Measurements from ENCODE around the gene CMTM5. TPM values are rescaled to one million over a fixed set of nuclear protein-coding genes. Genes with fewer than 3 reads are reported as not detected.

Gene CMTM5
- total RNA-seq, 1 donor from 2014 or later: not detected

DNA sequence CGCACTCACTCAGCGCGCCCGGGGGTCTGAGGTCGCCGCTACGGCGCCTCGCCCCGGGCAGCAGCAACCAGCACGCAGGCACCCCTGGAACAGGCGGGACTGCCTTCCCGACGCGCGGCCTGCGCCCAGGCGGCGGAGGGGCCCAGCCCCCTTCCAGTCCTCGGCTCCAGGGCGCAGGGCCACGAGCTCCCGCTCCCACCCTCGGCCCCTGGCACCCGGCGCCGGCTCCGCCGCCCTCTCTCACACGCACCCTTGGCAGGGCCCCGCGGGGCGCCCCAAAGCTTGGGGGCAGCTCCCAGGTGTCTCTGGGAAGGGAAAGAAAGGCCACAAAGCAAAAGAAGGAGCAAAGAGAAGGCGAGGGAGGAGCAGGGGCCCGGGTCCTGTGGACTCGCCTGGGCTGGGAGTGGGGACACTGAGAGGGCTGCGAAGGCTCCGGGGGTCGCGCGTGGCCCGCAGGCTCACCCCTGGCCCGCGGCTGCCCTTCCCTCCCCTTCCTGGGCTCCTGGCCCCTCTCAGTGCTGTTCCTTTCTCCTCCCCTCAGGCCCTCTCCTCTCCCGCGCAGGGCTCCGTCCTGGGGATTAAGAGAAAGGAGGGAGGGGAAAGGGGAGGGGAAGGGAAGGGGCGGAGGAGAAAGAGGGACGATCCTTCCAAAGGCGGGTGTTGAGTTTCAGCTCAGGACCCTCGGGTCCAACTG, 11.0 kb upstream of the CMTM5 start:
- Mint-ChIP-seq H3K9me3 (ENCODE audit: unreplicated experiment) (no peaks in the 10 kb centered on the region), H3K4me1 (ENCODE audit: unreplicated experiment) (peaks cover 32% of the 10 kb centered on the region), H3K4me3 (ENCODE audit: unreplicated experiment) (peak overlapping the region; percentile 70), H3K27ac (ENCODE audit: unreplicated experiment) (no peak overlapping the region), H3K36me3 (ENCODE audit: unreplicated experiment) (peaks cover 4% of the 10 kb centered on the region), H3K27me3 (ENCODE audit: unreplicated experiment) (peaks cover 5% of the 10 kb centered on the region)
- DNase-seq (ENCODE audit: extremely low spot score, unreplicated experiment): no peak
- TF ChIP-seq, protein P1, sequence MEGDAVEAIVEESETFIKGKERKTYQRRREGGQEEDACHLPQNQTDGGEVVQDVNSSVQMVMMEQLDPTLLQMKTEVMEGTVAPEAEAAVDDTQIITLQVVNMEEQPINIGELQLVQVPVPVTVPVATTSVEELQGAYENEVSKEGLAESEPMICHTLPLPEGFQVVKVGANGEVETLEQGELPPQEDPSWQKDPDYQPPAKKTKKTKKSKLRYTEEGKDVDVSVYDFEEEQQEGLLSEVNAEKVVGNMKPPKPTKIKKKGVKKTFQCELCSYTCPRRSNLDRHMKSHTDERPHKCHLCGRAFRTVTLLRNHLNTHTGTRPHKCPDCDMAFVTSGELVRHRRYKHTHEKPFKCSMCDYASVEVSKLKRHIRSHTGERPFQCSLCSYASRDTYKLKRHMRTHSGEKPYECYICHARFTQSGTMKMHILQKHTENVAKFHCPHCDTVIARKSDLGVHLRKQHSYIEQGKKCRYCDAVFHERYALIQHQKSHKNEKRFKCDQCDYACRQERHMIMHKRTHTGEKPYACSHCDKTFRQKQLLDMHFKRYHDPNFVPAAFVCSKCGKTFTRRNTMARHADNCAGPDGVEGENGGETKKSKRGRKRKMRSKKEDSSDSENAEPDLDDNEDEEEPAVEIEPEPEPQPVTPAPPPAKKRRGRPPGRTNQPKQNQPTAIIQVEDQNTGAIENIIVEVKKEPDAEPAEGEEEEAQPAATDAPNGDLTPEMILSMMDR (IDR thresholded peaks at IDR 0.05): no peak

DNA sequence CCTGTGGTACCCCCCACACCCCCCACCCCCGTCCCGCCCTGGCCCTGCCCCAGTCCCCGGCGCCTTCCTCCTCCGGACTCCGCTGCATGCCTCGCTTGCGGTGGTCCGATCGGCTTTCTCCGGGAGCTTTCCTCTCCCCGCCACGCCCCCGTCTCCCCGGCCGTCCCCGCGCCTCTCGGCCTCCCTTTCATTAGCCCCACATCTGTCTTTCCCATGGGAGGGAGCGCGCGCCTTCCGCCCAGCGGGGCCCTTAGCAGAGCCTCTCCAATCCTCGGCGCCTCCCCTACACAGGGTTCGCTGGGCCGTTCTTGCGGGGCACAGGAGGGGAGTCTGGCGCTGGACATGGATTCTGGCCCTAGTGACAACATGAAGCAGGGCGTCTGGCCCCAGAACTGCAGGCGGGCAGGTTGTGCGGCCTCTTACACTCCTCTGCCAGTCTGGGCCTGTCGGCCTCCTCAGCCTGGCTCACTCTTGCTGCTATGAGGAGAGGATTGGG, 10.4 kb upstream of the CMTM5 start:
- Mint-ChIP-seq H3K9me3 (ENCODE audit: unreplicated experiment) (no peaks in the 10 kb centered on the region), H3K27ac (ENCODE audit: unreplicated experiment) (peak overlapping the region; percentile 86), H3K4me1 (ENCODE audit: unreplicated experiment) (peaks cover 28% of the 10 kb centered on the region), H3K27me3 (ENCODE audit: unreplicated experiment) (peaks cover 10% of the 10 kb centered on the region), H3K4me3 (ENCODE audit: unreplicated experiment) (peak overlapping the region; percentile 70), H3K36me3 (ENCODE audit: unreplicated experiment) (no peaks in the 10 kb centered on the region)
- DNase-seq (ENCODE audit: extremely low spot score, unreplicated experiment): no peak
- TF ChIP-seq, protein P1 (IDR thresholded peaks at IDR 0.05): no peak

DNA sequence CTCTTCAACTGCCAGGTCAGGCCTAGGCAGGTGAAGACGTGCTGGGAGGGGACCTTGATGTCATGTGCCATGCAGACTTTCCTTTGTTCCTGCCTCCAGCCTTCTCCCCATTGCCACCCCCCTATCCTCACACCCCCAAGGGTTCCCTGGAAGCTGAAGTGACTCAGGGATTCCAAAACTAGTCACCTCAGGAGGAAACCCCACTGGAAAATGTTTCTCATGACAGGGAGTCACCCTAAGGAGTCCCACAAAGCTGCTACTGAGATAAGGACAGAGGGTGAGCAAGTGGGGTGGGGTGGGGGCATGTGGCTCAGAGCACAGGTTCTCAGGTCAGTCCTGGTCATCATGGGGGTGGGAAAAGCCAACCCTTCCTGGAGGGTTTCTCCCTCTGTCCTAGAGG, 6.6 kb upstream of the CMTM5 start:
- peaks cover 19% of the 10 kb centered on the region for H3K27me3 Mint-ChIP-seq (ENCODE audit: unreplicated experiment)
- TF ChIP-seq, protein P1 (IDR thresholded peaks at IDR 0.05): no peak
- no peak for DNase-seq (ENCODE audit: extremely low spot score, unreplicated experiment)
- no peaks in the 10 kb centered on the region for H3K9me3 Mint-ChIP-seq (ENCODE audit: unreplicated experiment)
- H3K36me3 Mint-ChIP-seq (ENCODE audit: unreplicated experiment): no peaks in the 10 kb centered on the region
- H3K4me1 Mint-ChIP-seq (ENCODE audit: unreplicated experiment): peaks cover 7% of the 10 kb centered on the region
- H3K27ac Mint-ChIP-seq (ENCODE audit: unreplicated experiment): no peak overlapping the region
- H3K4me3 Mint-ChIP-seq (ENCODE audit: unreplicated experiment): no peak overlapping the region

DNA sequence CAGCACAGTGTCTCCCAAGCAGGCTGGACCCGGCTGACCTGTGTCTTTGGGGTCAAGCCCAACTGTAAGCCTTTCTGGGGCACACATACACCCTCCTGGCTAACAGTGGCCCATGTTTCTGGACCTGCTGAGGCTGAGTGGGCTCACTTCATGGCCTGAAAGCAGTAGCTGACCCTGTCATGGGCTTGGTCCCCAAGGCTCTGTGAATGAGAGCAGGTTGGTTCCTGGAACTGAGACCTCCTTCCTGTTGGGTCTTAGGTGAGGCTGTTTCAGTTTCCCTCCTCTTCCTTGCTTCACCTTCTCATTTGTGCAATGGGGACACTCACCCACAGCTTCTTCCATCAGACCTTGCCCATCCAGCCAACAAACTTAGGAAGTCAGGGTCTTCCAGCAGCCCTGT, 5.0 kb upstream of the CMTM5 start:
- H3K4me1 Mint-ChIP-seq (ENCODE audit: unreplicated experiment): peaks cover 5% of the 10 kb centered on the region
- H3K36me3 Mint-ChIP-seq (ENCODE audit: unreplicated experiment): no peaks in the 10 kb centered on the region
- TF ChIP-seq, protein P1 (IDR thresholded peaks at IDR 0.05): no peak
- H3K4me3 Mint-ChIP-seq (ENCODE audit: unreplicated experiment): no peak overlapping the region
- no peaks in the 10 kb centered on the region for H3K9me3 Mint-ChIP-seq (ENCODE audit: unreplicated experiment)
- no peak for DNase-seq (ENCODE audit: extremely low spot score, unreplicated experiment)
- no peak overlapping the region for H3K27ac Mint-ChIP-seq (ENCODE audit: unreplicated experiment)
- peaks cover 19% of the 10 kb centered on the region for H3K27me3 Mint-ChIP-seq (ENCODE audit: unreplicated experiment)

DNA sequence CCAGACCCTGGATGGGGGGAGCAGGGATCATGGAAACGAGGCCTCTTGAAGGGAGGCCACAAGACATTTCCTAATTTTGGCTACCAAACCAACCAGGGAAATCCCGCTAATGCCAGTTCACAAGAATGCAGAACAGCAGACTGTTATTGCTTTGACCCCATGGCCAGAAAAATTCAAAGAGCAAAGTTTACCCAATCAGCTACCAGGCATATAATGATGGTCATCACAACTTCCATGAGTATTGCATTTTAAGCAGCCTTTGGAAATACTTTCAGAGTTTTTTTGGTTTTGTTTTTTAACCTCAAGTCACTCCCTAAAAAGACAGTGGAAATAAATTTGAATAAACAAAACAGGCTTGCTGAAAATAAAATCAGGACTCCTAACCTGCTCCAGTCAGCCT, 4.3 kb upstream of the CMTM5 start, which contains the start of gene IL25:
IL25 (plus strand) TSS at position 301 of the 400 bp plus-strand sequence.
- Mint-ChIP-seq H3K36me3 (ENCODE audit: unreplicated experiment) (no peaks in the 10 kb centered on the region), H3K9me3 (ENCODE audit: unreplicated experiment) (no peaks in the 10 kb centered on the region), H3K27me3 (ENCODE audit: unreplicated experiment) (peaks cover 19% of the 10 kb centered on the region), H3K4me3 (ENCODE audit: unreplicated experiment) (no peak within 1 kb of the TSS), H3K27ac (ENCODE audit: unreplicated experiment) (no peak within 1 kb of the TSS), H3K4me1 (ENCODE audit: unreplicated experiment) (peaks cover 4% of the 10 kb centered on the region)
- DNase-seq (ENCODE audit: extremely low spot score, unreplicated experiment): no peak
- TF ChIP-seq, protein P1 (IDR thresholded peaks at IDR 0.05): no peak

Measured in osteocyte (in vitro differentiated cells).